ENCODE measurements around the gene L3MBTL4. TPM values are rescaled to one million over a fixed set of nuclear protein-coding genes. Genes with fewer than 3 reads are reported as not detected.

Gene L3MBTL4
- not detected for total RNA-seq (2021; ENCODE audit: unreplicated experiment)
- not detected in 2 replicates for polyA plus RNA-seq (2012)
- percentile 1 among the genes with signal in this experiment for Bru-seq, nascent RNA
- BruChase-seq, experiment 1, labeled RNA remaining after a 6-hour chase: percentile 2 among the genes with signal in this experiment
- BruChase-seq, experiment 2, labeled RNA remaining after a 2-hour chase: percentile 3 among the genes with signal in this experiment
- long read RNA-seq: 0 reads

DNA sequence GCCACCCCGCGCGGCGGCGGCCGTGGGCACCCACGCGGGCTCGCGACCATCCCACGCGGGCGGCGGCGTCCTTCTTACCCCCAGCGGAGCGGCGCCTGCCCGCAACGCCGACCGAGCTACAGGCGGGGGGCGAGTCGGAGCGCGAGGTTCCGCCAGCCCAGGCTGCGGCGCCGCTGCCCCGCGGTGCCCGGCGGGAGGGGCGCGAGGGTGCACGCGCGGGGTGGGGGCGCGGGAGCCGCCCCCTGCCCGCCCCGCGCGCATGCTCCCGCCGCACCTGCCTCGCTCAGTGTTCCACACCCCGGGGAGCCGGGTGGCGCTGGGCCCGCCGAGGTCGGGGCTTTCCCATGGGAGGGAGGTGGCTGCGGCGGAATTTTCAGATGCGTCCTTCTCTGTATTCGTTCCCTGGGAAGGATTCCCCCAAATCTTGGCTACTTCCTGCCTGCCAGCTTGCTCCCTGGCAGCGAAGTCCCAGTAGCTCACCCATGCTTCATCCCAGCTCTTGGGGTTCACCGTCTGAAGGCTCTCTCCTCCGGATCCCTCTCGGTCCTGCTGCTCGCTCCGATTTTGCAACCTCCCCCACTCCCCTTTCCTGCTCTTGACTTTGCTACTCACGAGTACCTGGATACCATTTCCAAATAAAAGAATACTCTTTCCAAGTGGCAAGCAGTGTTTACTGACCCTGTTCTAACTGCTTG lies at the start of gene L3MBTL4:
TSS of gene L3MBTL4 (minus strand) at position 189 of the 695 bp plus-strand sequence. CDS start 103,286 bp downstream, outside the sequence.
- DNase-seq (ENCODE audit: low read depth, low spot score) (no peak), ATAC-seq (no peak)
- BruUV-seq (replicated peaks): no TSS peak
- H3K27me3 ChIP-seq (ENCODE audit: insufficient read depth, low read length): no peaks in the 10 kb centered on the region
- no peaks in the 10 kb centered on the region for H3K79me2 ChIP-seq (ENCODE audit: insufficient read depth, low read length)
- RAD21 ChIA-PET (ENCODE audit: low non-redundant PET in 1 of 2, low total read pairs in 2 of 2, uncharacterized antibody in 2 of 2, unreplicated experiment in 2 of 2): no interaction called here
- POLR2A ChIA-PET: no interaction called here
- no peak within 1 kb of the TSS for H3K27ac ChIP-seq (ENCODE audit: low read depth, low read length)
- CTCF ChIA-PET: no interaction called here
- no peaks in the 10 kb centered on the region for H3K9me2 ChIP-seq (ENCODE audit: insufficient read depth)
- no peak for TF ChIP-seq SIN3A (IDR thresholded peaks at IDR 0.05; ENCODE audit: low read depth)
- TF ChIP-seq ELF1 (IDR thresholded peaks at IDR 0.05; ENCODE audit: borderline replicate concordance, low read depth): no peak
- TF ChIP-seq, protein P1, sequence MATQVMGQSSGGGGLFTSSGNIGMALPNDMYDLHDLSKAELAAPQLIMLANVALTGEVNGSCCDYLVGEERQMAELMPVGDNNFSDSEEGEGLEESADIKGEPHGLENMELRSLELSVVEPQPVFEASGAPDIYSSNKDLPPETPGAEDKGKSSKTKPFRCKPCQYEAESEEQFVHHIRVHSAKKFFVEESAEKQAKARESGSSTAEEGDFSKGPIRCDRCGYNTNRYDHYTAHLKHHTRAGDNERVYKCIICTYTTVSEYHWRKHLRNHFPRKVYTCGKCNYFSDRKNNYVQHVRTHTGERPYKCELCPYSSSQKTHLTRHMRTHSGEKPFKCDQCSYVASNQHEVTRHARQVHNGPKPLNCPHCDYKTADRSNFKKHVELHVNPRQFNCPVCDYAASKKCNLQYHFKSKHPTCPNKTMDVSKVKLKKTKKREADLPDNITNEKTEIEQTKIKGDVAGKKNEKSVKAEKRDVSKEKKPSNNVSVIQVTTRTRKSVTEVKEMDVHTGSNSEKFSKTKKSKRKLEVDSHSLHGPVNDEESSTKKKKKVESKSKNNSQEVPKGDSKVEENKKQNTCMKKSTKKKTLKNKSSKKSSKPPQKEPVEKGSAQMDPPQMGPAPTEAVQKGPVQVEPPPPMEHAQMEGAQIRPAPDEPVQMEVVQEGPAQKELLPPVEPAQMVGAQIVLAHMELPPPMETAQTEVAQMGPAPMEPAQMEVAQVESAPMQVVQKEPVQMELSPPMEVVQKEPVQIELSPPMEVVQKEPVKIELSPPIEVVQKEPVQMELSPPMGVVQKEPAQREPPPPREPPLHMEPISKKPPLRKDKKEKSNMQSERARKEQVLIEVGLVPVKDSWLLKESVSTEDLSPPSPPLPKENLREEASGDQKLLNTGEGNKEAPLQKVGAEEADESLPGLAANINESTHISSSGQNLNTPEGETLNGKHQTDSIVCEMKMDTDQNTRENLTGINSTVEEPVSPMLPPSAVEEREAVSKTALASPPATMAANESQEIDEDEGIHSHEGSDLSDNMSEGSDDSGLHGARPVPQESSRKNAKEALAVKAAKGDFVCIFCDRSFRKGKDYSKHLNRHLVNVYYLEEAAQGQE (IDR thresholded peaks at IDR 0.05; ENCODE audit: low read depth): no peak
- TF ChIP-seq ZNF274 (IDR thresholded peaks at IDR 0.05; ENCODE audit: low read depth, low read length): no peak
- TF ChIP-seq EGR1 (IDR thresholded peaks at IDR 0.05; ENCODE audit: low read depth): no peak
- TF ChIP-seq, protein P2, sequence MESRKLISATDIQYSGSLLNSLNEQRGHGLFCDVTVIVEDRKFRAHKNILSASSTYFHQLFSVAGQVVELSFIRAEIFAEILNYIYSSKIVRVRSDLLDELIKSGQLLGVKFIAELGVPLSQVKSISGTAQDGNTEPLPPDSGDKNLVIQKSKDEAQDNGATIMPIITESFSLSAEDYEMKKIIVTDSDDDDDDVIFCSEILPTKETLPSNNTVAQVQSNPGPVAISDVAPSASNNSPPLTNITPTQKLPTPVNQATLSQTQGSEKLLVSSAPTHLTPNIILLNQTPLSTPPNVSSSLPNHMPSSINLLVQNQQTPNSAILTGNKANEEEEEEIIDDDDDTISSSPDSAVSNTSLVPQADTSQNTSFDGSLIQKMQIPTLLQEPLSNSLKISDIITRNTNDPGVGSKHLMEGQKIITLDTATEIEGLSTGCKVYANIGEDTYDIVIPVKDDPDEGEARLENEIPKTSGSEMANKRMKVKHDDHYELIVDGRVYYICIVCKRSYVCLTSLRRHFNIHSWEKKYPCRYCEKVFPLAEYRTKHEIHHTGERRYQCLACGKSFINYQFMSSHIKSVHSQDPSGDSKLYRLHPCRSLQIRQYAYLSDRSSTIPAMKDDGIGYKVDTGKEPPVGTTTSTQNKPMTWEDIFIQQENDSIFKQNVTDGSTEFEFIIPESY (IDR thresholded peaks at IDR 0.05; ENCODE audit: extremely low read depth, insufficient replicate concordance, low read length): no peak
- TF ChIP-seq RAD21 (IDR thresholded peaks at IDR 0.05; ENCODE audit: low read depth): no peak
- TF ChIP-seq, protein P3, sequence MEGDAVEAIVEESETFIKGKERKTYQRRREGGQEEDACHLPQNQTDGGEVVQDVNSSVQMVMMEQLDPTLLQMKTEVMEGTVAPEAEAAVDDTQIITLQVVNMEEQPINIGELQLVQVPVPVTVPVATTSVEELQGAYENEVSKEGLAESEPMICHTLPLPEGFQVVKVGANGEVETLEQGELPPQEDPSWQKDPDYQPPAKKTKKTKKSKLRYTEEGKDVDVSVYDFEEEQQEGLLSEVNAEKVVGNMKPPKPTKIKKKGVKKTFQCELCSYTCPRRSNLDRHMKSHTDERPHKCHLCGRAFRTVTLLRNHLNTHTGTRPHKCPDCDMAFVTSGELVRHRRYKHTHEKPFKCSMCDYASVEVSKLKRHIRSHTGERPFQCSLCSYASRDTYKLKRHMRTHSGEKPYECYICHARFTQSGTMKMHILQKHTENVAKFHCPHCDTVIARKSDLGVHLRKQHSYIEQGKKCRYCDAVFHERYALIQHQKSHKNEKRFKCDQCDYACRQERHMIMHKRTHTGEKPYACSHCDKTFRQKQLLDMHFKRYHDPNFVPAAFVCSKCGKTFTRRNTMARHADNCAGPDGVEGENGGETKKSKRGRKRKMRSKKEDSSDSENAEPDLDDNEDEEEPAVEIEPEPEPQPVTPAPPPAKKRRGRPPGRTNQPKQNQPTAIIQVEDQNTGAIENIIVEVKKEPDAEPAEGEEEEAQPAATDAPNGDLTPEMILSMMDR (IDR thresholded peaks at IDR 0.05 in 2 of 3, conservative IDR thresholded peaks at IDR 0.05 in 1 of 3; ENCODE audit: borderline replicate concordance in 1 of 3, insufficient read depth in 1 of 3, low read depth in 2 of 3, low read length in 2 of 3): no peak
- no peak for TF ChIP-seq EZH2 (IDR thresholded peaks at IDR 0.05)
- no peak for TF ChIP-seq SP1 (IDR thresholded peaks at IDR 0.05; ENCODE audit: low read depth)
- TF ChIP-seq, protein P4, sequence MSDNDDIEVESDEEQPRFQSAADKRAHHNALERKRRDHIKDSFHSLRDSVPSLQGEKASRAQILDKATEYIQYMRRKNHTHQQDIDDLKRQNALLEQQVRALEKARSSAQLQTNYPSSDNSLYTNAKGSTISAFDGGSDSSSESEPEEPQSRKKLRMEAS (IDR thresholded peaks at IDR 0.05): no peak
- no peak for TF ChIP-seq JUND (IDR thresholded peaks at IDR 0.05)
- no peak for TF ChIP-seq EZH2phosphoT487 (IDR thresholded peaks at IDR 0.05; ENCODE audit: borderline replicate concordance)
- no peak for TF ChIP-seq FOSL1 (IDR thresholded peaks at IDR 0.05; ENCODE audit: low read depth)
- TF ChIP-seq TCF7L2 (IDR thresholded peaks at IDR 0.05; ENCODE audit: borderline replicate concordance, extremely low read depth, insufficient read depth, insufficient read length): no peak
- no peak for TF ChIP-seq SRF (IDR thresholded peaks at IDR 0.05; ENCODE audit: low read depth)
- no peak for TF ChIP-seq ZFX (IDR thresholded peaks at IDR 0.05)
- TF ChIP-seq CBX3 (IDR thresholded peaks at IDR 0.05; ENCODE audit: low read depth): no peak
- TF ChIP-seq, protein P5, sequence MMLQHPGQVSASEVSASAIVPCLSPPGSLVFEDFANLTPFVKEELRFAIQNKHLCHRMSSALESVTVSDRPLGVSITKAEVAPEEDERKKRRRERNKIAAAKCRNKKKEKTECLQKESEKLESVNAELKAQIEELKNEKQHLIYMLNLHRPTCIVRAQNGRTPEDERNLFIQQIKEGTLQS (IDR thresholded peaks at IDR 0.05): no peak
- no peak for TF ChIP-seq POLR2AphosphoS5 (IDR thresholded peaks at IDR 0.05; ENCODE audit: low read depth, low read length)
- no peaks in the 10 kb centered on the region for H3K36me3 ChIP-seq (ENCODE audit: control insufficient read depth in 1 of 2, insufficient read depth in 2 of 2, low read length in 2 of 2)
- no peak within 1 kb of the TSS for H3K4me2 ChIP-seq (ENCODE audit: low read length)
- H3K4me3 ChIP-seq (replicated peaks in 1 of 2; ENCODE audit: low read depth in 1 of 2, low read length in 2 of 2): no peak within 1 kb of the TSS
- intact Hi-C loops (cut with micrococcal nuclease): no loop called here
- H3K9ac ChIP-seq (ENCODE audit: low read length): no peak within 1 kb of the TSS
- no peak within 1 kb of the TSS for H2AFZ ChIP-seq (ENCODE audit: low read depth, low read length, poor library complexity, severe bottlenecking)
- peaks cover 0 to 17% of the 10 kb centered on the region in 2 experiments; a peak in 2 of 4 replicates for H3K9me3 ChIP-seq (ENCODE audit: control insufficient read depth in 1 of 2, insufficient read depth in 1 of 2, low read depth in 1 of 2, low read length in 2 of 2)
- H4K20me1 ChIP-seq (ENCODE audit: insufficient read depth): no peaks in the 10 kb centered on the region
- H3K4me1 ChIP-seq (ENCODE audit: control insufficient read depth in 1 of 2, insufficient read depth in 2 of 2, low read length in 2 of 2): no peaks in the 10 kb centered on the region
